ENCODE results near the gene LRRFIP1.

The LRRFIP1 gene

DNA sequence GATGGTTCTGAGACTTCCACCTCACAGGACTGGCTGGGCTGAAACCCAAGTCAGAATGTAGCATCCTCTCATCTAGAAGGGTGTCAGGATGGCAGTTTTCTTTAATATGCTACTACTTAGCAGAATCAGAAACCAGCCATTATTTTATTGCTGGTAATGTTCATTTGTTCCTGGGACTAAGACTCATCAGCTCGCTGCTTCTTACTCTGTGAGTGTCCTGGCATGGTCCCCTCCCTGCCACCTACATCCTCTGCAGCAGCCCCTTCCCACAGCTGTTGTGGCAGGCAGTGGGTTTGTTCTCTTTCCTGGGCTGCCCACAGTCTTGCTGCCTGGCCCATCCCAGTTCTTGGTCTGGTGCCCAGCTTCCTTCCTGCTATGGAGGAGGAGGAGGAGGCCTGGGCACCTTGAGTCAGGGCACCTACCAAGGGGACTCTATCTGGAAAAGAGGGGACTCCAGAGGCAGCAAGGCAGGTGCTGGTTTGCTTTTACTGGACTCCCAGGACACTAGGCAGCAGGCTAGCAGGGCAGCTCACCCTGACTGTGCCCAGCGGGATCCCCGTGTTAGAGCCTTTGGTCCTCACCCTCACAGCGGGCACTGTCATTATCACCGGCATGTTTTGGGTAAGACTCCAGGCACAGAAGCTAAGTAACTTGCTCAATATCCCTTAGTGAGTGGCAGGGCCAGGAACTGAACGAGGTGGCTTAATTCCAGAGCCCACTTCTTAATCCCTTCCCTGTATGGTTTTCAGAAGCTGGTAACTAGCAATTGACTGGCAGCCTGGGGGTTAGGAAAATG, 62.1 kb downstream of the LRRFIP1 start:
- peak overlapping the region; percentile 74 to 88 (median 84) for H3K9ac ChIP-seq
- peaks cover 0 to 45% (median 10%) of the 10 kb centered on the region in 11 experiments; a peak in 10 of 22 replicates for H4K20me1 ChIP-seq
- H3K4me2 ChIP-seq = peak overlapping the region; percentile 92 to 100 (median 99)
- H3K4me1 ChIP-seq = peaks cover 63 to 78% (median 71%) of the 10 kb centered on the region in 10 experiments
- H3K4me3 ChIP-seq = peak overlapping the region in 9 of 10 experiments; percentile 11 to 87 (median 75); a peak in 17 of 20 replicates
- no peaks in the 10 kb centered on the region for H3K27me3 ChIP-seq
- peaks cover 0 to 10% (median 3%) of the 10 kb centered on the region in 11 experiments; a peak in 6 of 22 replicates for H3K36me3 ChIP-seq
- H3K27ac ChIP-seq = peak overlapping the region; percentile 83 to 98 (median 93)
- TF ChIP-seq Cebpa-rat (IDR thresholded peaks at IDR 0.05) = no peak
- H3K9me3 ChIP-seq (replicated peaks in 1 of 11) = no peaks in the 10 kb centered on the region

DNA sequence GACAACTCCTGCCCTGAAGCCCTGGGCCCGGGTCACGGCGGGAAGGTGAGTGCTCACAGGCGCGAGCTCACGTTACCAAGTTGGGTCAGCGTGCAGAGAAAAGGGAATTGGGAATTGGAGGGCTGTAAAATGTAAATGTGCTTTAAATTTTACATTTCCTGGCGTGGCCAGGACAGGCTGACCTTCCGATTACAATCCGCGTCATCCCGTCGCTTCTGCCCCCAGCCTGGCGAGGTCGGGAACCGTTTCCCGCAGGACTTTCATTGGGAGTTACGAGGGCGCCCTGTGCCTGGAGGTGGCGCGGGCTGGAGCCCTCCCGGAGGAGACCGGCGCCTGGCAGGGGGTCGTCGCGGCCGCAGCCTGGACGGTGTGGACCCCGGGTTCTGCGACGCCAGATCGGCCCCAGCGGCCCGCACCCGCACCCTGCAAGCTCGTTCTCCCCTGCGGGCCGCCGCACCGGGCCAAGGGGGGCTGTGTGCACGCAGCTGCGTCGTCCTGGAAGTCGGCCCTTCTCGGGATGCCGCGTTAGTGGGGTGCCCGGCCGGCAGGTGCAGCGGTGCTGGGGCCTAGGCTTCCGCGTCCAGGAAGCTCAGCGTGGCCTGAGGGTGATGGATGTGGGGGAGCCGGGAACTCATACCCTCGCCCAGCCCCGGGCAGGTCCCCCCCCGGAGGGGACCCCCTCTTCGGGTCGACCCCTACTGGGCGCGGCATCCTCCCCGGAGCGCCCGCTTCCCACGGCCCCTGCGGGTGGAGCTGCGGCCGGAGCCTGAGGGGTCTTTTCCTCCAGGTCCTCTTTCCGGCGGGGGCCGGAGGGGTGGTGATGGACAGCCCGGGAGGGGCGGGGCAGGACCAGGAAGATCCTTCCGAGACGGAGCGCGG, 63.9 kb downstream of the LRRFIP1 start:
- Histone ChIP-seq H3K4me1 (peaks cover 66 to 84% (median 74%) of the 10 kb centered on the region in 10 experiments), H3K9ac (peak overlapping the region; percentile 79 to 88 (median 84)), H3K9me3 (replicated peaks in 1 of 11) (no peaks in the 10 kb centered on the region), H3K27me3 (no peaks in the 10 kb centered on the region), H4K20me1 (peaks cover under 1 to 54% (median 24%) of the 10 kb centered on the region in 11 experiments; a peak in 16 of 22 replicates), H3K27ac (peak overlapping the region; percentile 76 to 98 (median 93)), H3K4me3 (peak overlapping the region; percentile 68 to 87 (median 77)), H3K36me3 (no peaks in the 10 kb centered on the region), H3K4me2 (peak overlapping the region; percentile 92 to 100 (median 99))
- TF ChIP-seq Cebpa-rat (IDR thresholded peaks at IDR 0.05) = no peak

GRCh38 chr2:237691908-237692600, 64.7 kb downstream of the LRRFIP1 start:
- Histone ChIP-seq H3K36me3 (no peaks in the 10 kb centered on the region), H3K27ac (peak overlapping the region; percentile 93 to 98 (median 96)), H3K27me3 (no peaks in the 10 kb centered on the region), H3K9me3 (replicated peaks in 1 of 11) (no peaks in the 10 kb centered on the region), H3K4me1 (peaks cover 66 to 84% (median 74%) of the 10 kb centered on the region in 10 experiments), H3K4me3 (peak overlapping the region; percentile 81 to 96 (median 93)), H3K4me2 (peak overlapping the region; percentile 97 to 100 (median 99)), H4K20me1 (peaks cover 9 to 62% (median 32%) of the 10 kb centered on the region in 11 experiments; a peak in 19 of 22 replicates), H3K9ac (peak overlapping the region; percentile 89 to 99 (median 98))
- no peak for TF ChIP-seq Cebpa-rat (IDR thresholded peaks at IDR 0.05)

- Histone ChIP-seq H3K36me3 (no peaks in the 10 kb centered on the region; a peak in 1 of 22 replicates), H3K27ac (peak overlapping the region; percentile 91 to 98 (median 96)), H3K4me3 (peak overlapping the region; percentile 81 to 96 (median 93)), H4K20me1 (peaks cover 16 to 69% (median 39%) of the 10 kb centered on the region in 11 experiments; a peak in 21 of 22 replicates), H3K9ac (peak overlapping the region; percentile 89 to 99 (median 98)), H3K4me2 (peak overlapping the region; percentile 94 to 100 (median 98)), H3K9me3 (replicated peaks in 1 of 11) (no peaks in the 10 kb centered on the region), H3K4me1 (peaks cover 66 to 84% (median 75%) of the 10 kb centered on the region in 10 experiments), H3K27me3 (no peaks in the 10 kb centered on the region)
- TF ChIP-seq Cebpa-rat (IDR thresholded peaks at IDR 0.05) = no peak
Measured at GRCh38 chr2:237692601-237693290, 65.4 kb downstream of the LRRFIP1 start.

- H3K9ac ChIP-seq = peak overlapping the region; percentile 89 to 99 (median 98)
- H3K27me3 ChIP-seq = no peaks in the 10 kb centered on the region
- H3K4me1 ChIP-seq = peaks cover 66 to 84% (median 75%) of the 10 kb centered on the region in 10 experiments
- peak overlapping the region; percentile 91 to 98 (median 96) for H3K27ac ChIP-seq
- peaks cover 0 to 4% (median 0%) of the 10 kb centered on the region in 11 experiments; a peak in 3 of 22 replicates for H3K36me3 ChIP-seq
- peak overlapping the region; percentile 81 to 96 (median 93) for H3K4me3 ChIP-seq
- TF ChIP-seq Cebpa-rat (IDR thresholded peaks at IDR 0.05) = no peak
- H4K20me1 ChIP-seq = peaks cover 23 to 75% (median 46%) of the 10 kb centered on the region in 11 experiments; a peak in 21 of 22 replicates
- H3K9me3 ChIP-seq (replicated peaks in 1 of 11) = no peaks in the 10 kb centered on the region
- H3K4me2 ChIP-seq = peak overlapping the region; percentile 94 to 100 (median 98)
Measured at GRCh38 chr2:237693291-237693994, 66.1 kb downstream of the LRRFIP1 start.

- peak overlapping the region; percentile 94 to 100 (median 98) for H3K4me2 ChIP-seq
- peak overlapping the region; percentile 81 to 96 (median 93) for H3K4me3 ChIP-seq
- H3K4me1 ChIP-seq = peaks cover 66 to 84% (median 75%) of the 10 kb centered on the region in 10 experiments
- peak overlapping the region; percentile 91 to 98 (median 96); a peak in 21 of 22 replicates for H3K27ac ChIP-seq
- no peaks in the 10 kb centered on the region for H3K27me3 ChIP-seq
- H3K9ac ChIP-seq = peak overlapping the region; percentile 89 to 99 (median 98)
- TF ChIP-seq Cebpa-rat (IDR thresholded peaks at IDR 0.05) = no peak
- no peaks in the 10 kb centered on the region for H3K9me3 ChIP-seq (replicated peaks in 1 of 11)
- peaks cover 0 to 6% (median 0%) of the 10 kb centered on the region in 11 experiments; a peak in 6 of 22 replicates for H3K36me3 ChIP-seq
- peaks cover 32 to 77% (median 58%) of the 10 kb centered on the region in 11 experiments; a peak in 21 of 22 replicates for H4K20me1 ChIP-seq
Measured at GRCh38 chr2:237694415-237695194, 67.2 kb downstream of the LRRFIP1 start.

All from BLaER1 treated with 17β-estradiol and CSF1 and Interleukin-3, amounts not matched to agents 10 nM and 100 nM (cell line).